Liver (tissue), 9 donors: ENCODE data around the gene BSND. TPM values are rescaled to one million over a fixed set of nuclear protein-coding genes. Genes with fewer than 3 reads are reported as not detected.

ENCODE experiments used
- DNase-seq: peaks from one replicate; pipeline ENCODE4 v3.0.0-alpha.2; 2017; ENCODE audit warnings: low spot score
- H3K27ac ChIP-seq, 2 donors: one replicate each; pipeline ENCODE4 v1.7.0; 2013; ENCODE audit warnings: inconsistent platforms in 2 of 2, low read length in 2 of 2, control low read depth in 1 of 2, low read depth in 1 of 2, mild to moderate bottlenecking in 1 of 2
- H3K27me3 ChIP-seq, 4 donors: one replicate each; pipeline versions ENCODE4 v1.6.1 to v1.7.0; 2013; ENCODE audit warnings: low read length in 3 of 4, inconsistent platforms in 1 of 4, mild to moderate bottlenecking in 1 of 4, moderate library complexity in 1 of 4; ENCODE audit not compliant: control insufficient read depth in 4 of 4, insufficient read depth in 4 of 4
- H3K36me3 ChIP-seq, 4 donors: one replicate each; pipeline versions ENCODE4 v1.6.1 to v1.7.0; 2013; ENCODE audit warnings: low read length in 3 of 4, mild to moderate bottlenecking in 3 of 4, low read depth in 1 of 4, moderate library complexity in 1 of 4; ENCODE audit not compliant: control insufficient read depth in 4 of 4, insufficient read depth in 3 of 4
- H3K4me1 ChIP-seq, 4 donors: one replicate each; pipeline versions ENCODE4 v1.6.1 to v1.7.0; 2013; ENCODE audit warnings: low read length in 3 of 4, mild to moderate bottlenecking in 3 of 4, moderate library complexity in 1 of 4; ENCODE audit not compliant: control insufficient read depth in 4 of 4, insufficient read depth in 4 of 4
- H3K4me3 ChIP-seq, 3 donors: one replicate each; pipeline versions ENCODE4 v1.6.1 to v1.7.0; 2013; ENCODE audit warnings: low read length in 3 of 3, control low read depth in 1 of 3, low read depth in 1 of 3, mild to moderate bottlenecking in 1 of 3
- H3K9ac ChIP-seq, 2 donors: one replicate each; pipeline ENCODE4 v1.7.0; 2013; ENCODE audit warnings: low read length in 2 of 2, mild to moderate bottlenecking in 2 of 2, moderate library complexity in 2 of 2, control low read depth in 1 of 2, low read depth in 1 of 2
- H3K9me3 ChIP-seq, 4 donors: one replicate each; pipeline versions ENCODE4 v1.6.1 to v1.7.0; 2013; ENCODE audit warnings: low read length in 3 of 4; ENCODE audit not compliant: control insufficient read depth in 4 of 4
- EGR1 ChIP-seq, 2 donors: IDR thresholded peaks; 2 replicates each; pipeline ENCODE4 v1.6.1; 2016 to 2018; ENCODE audit warnings: antibody characterized with exemption in 2 of 2, low read depth in 2 of 2
- FOXA1 ChIP-seq: IDR thresholded peaks from 2 replicates; pipeline ENCODE4 v1.6.1; 2016; ENCODE audit warnings: antibody characterized with exemption
- HNF4A ChIP-seq, 2 donors: conservative IDR thresholded peaks; 2 replicates each; pipeline ENCODE4 v1.6.1; 2016; ENCODE audit warnings: antibody characterized with exemption in 2 of 2, mild to moderate bottlenecking in 2 of 2
- HNF4G ChIP-seq: IDR thresholded peaks from 2 replicates; pipeline ENCODE4 v1.6.1; 2016; ENCODE audit warnings: antibody characterized with exemption
- NR2F2 ChIP-seq: IDR thresholded peaks from 2 replicates; pipeline ENCODE4 v1.6.1; 2016; ENCODE audit warnings: antibody characterized with exemption
- RAD21 ChIP-seq, 2 donors: IDR thresholded peaks; 2 replicates each; pipeline ENCODE4 v1.6.1; 2016; ENCODE audit warnings: antibody characterized with exemption in 2 of 2, mild to moderate bottlenecking in 2 of 2
- REST ChIP-seq: IDR thresholded peaks from 2 replicates; pipeline ENCODE4 v1.6.1; 2016; ENCODE audit warnings: antibody characterized with exemption, mild to moderate bottlenecking
- RXRA ChIP-seq, 2 donors: IDR thresholded peaks; 2 replicates each; pipeline ENCODE4 v1.6.1; 2017 to 2018; ENCODE audit warnings: antibody characterized with exemption in 2 of 2, mild to moderate bottlenecking in 1 of 2
- SP1 ChIP-seq: IDR thresholded peaks from 2 replicates; pipeline ENCODE4 v1.6.1; 2018; ENCODE audit warnings: antibody characterized with exemption, mild to moderate bottlenecking
- WGBS: extraction: QIAGEN DNeasy Blood & Tissue Kit; methylation state at CpG from one replicate; pipeline ENCODE4 v1.1.7; 2013; 5-methylcytosine and 5-hydroxymethylcytosine counted together
- polyA plus RNA-seq, 2 donors: library from polyadenylated mRNA; stranded (reverse) in 1 of 2; unstranded in 1 of 2; fragments of 200-250 nt in 1 of 2; fragments of >200 nt in 1 of 2; fragmentation: Nextera tagmentation in 1 of 2; extraction: Ambion mirVana in 1 of 2; gene quantifications; one replicate each; pipeline versions ENCODE4 v1.2.1 to v1.2.3, GENCODE V29; 2013 to 2015
- total RNA-seq, 2 donors: library from RNA; depleted of rRNA; stranded (reverse); fragments of >200 nt; gene quantifications; one replicate each; pipeline ENCODE4 v1.2.3, GENCODE V29; 2014
- TF ChIP-seq, protein P1 (sequence below): IDR thresholded peaks from 2 replicates; pipeline ENCODE4 v1.6.1; 2016; ENCODE audit warnings: antibody characterized with exemption
- TF ChIP-seq, protein P2 (sequence below): IDR thresholded peaks from 2 replicates; pipeline ENCODE4 v1.6.1; 2016; ENCODE audit warnings: antibody characterized with exemption
- donor health status: healthy.
- donor health status: healthy.
- donor health status: healthy.
- donor health status: healthy.
- donor health status: healthy.

Gene BSND
- total and polyA plus RNA-seq, 4 donors, result 0.14 TPM; not detected in 3

DNA sequence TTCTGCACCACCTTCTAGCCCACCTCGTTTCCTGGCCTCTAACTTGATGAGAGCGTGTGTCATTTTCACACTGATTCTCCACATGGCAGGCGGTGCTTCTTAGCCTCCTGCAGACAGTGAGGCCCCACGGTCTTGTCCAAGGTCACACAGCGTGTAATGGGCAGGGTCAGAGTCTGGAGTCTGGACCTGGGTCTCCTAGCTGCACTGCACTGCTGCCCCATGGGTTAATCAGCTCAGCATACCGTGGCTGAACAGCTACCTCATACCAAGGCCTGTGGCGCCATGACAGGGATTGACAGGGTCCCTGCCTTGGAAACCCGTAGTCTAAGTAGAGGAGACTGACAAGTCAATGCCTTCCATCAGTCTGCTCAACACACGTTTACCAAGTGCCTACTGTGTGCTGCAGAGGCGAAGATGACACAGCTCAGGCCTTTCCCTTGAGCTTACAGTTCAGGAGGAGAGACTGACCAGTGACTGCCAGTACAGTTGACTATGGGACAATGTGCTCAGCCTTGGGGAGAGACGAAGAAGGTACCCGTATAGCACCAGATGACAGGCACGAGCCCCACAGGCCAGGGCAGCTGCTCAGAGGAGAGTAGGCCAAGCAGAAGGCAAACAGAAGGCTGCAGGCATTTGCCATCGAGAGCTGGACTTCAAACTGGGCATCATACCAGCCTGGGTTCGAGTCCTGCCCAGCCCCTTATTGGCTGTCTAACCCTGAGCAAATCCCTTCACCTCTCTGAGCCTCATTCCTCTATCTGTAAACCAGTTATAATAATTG, 46.1 kb downstream of the BSND start:
- WGBS, result 78% methylated on average over 15 of the region's 15 CpGs
- Histone ChIP-seq H3K4me1 (peaks cover 24 to 88% (median 70%) of the 10 kb centered on the region in 4 donors), H3K9ac (no peak overlapping the region), H3K36me3 (peaks cover 4 to 10% (median 7%) of the 10 kb centered on the region in 4 donors), H3K27ac (no peak overlapping the region), H3K27me3 (no peaks in the 10 kb centered on the region), H3K9me3 (no peaks in the 10 kb centered on the region), H3K4me3 (no peak overlapping the region)
- TF ChIP-seq HNF4G, result peak; percentile 24
- peak; percentile 69 to 85 for TF ChIP-seq HNF4A (conservative IDR thresholded peaks at IDR 0.05)
- TF ChIP-seq RXRA (IDR thresholded peaks at IDR 0.05), result peak in 1 of 2 donors; percentile 40
- TF ChIP-seq NR2F2, result no peak
- DNase-seq, result no peak

DNA sequence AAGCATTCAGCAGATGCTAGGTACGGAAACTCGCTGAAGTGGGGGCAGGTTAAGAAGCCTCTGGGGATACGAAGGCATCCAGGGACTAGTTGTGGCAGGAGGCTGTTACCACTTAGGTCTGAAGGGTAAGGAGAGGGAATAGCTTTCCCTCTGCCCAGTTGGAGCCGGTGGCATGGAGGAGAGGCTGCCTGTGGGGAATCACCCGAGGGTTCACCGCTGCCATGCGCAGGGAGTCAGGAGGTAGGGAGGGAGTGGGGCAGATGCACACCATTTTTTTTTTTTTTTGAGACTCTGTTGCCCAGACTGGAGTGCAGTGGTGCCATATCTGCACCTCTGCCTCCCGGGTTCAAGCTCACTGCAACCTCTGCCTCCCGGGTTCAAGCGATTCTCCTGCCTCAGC, 46.7 kb downstream of the BSND start:
- WGBS, result 97% methylated on average over 10 of the region's 10 CpGs

More for the DNA sequence above, 46.7 kb downstream of the BSND start:
- DNase-seq, result no peak
- H3K9ac ChIP-seq, result no peak overlapping the region
- H3K9me3 ChIP-seq, result no peaks in the 10 kb centered on the region
- no peaks in the 10 kb centered on the region for H3K27me3 ChIP-seq
- no peak overlapping the region for H3K27ac ChIP-seq
- H3K36me3 ChIP-seq, result peaks cover 4 to 10% (median 7%) of the 10 kb centered on the region in 4 donors
- peaks cover 25 to 94% (median 75%) of the 10 kb centered on the region in 4 donors for H3K4me1 ChIP-seq
- TF ChIP-seq, protein P1, sequence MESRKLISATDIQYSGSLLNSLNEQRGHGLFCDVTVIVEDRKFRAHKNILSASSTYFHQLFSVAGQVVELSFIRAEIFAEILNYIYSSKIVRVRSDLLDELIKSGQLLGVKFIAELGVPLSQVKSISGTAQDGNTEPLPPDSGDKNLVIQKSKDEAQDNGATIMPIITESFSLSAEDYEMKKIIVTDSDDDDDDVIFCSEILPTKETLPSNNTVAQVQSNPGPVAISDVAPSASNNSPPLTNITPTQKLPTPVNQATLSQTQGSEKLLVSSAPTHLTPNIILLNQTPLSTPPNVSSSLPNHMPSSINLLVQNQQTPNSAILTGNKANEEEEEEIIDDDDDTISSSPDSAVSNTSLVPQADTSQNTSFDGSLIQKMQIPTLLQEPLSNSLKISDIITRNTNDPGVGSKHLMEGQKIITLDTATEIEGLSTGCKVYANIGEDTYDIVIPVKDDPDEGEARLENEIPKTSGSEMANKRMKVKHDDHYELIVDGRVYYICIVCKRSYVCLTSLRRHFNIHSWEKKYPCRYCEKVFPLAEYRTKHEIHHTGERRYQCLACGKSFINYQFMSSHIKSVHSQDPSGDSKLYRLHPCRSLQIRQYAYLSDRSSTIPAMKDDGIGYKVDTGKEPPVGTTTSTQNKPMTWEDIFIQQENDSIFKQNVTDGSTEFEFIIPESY, result no peak
- TF ChIP-seq EGR1 (IDR thresholded peaks at IDR 0.05; ENCODE audit: low read depth in 2 of 2) (no peak), RAD21 (IDR thresholded peaks at IDR 0.05) (no peak), SP1 (no peak), HNF4G (no peak), FOXA1 (no peak), REST (no peak)
- TF ChIP-seq, protein P2, sequence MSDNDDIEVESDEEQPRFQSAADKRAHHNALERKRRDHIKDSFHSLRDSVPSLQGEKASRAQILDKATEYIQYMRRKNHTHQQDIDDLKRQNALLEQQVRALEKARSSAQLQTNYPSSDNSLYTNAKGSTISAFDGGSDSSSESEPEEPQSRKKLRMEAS, result no peak
- no peak overlapping the region for H3K4me3 ChIP-seq
